Ishikawa (cell line): ENCODE measurements around the gene COL16A1.

Experiments
- CEBPB ChIP-seq: IDR thresholded peaks from 2 replicates; pipeline ENCODE4 v1.6.1; 2012
- EGR1 ChIP-seq: IDR thresholded peaks from 2 replicates; pipeline ENCODE4 v1.6.1; 2012
- EP300 ChIP-seq: IDR thresholded peaks from 2 replicates; pipeline ENCODE4 v1.6.1; 2012; ENCODE audit warnings: borderline replicate concordance
- FOXM1 ChIP-seq: IDR thresholded peaks from 2 replicates; pipeline ENCODE4 v1.6.1; 2012; ENCODE audit warnings: low read depth, borderline replicate concordance
- NFIC ChIP-seq: IDR thresholded peaks from 2 replicates; pipeline ENCODE4 v1.6.1; 2012

GRCh38 chr1:31748365-31748764 is 44.5 kb upstream of the COL16A1 start:
- no peak for TF ChIP-seq NFIC
- TF ChIP-seq EP300 = no peak
- TF ChIP-seq FOXM1 = no peak
- no peak for TF ChIP-seq CEBPB
- TF ChIP-seq EGR1 = no peak
